ENCODE data around the gene AIF1L. TPM values are rescaled to one million over a fixed set of nuclear protein-coding genes. Genes with fewer than 3 reads are reported as not detected.

Gene AIF1L
- polyA plus RNA-seq, 2 donors = 59.3 to 184 TPM

Other genes starting within 250 kb of the AIF1L start
- gene QRFP, start 199.7 kb upstream of the AIF1L start, polyA plus RNA-seq = under 1 TPM; 0.08 to 0.16 TPM
- under 1 TPM; 0.06 to 0.24 TPM for gene FIBCD1, start 157.3 kb upstream of the AIF1L start, polyA plus RNA-seq
- gene LAMC3, start 87.4 kb upstream of the AIF1L start, polyA plus RNA-seq = 1 to 10 TPM; 1.1 to 1.2 TPM
- 10 to 100 TPM; 22.3 to 31.3 TPM for gene NUP214, start 29.1 kb downstream of the AIF1L start, polyA plus RNA-seq
- under 1 TPM; 0.62 to 0.86 TPM for gene FAM78A, start 180.0 kb downstream of the AIF1L start, polyA plus RNA-seq
- under 1 TPM; 0.47 to 0.73 TPM for gene PLPP7, start 193.2 kb downstream of the AIF1L start, polyA plus RNA-seq